Measurements from ENCODE around the gene NPAS3.

- no peak for TF ChIP-seq CTCF (IDR thresholded peaks at IDR 0.05)
- no peak for TF ChIP-seq POLR2A (IDR thresholded peaks at IDR 0.05)
- TF ChIP-seq EP300 (IDR thresholded peaks at IDR 0.05): no peak
Measured at GRCh38 chr14:33631441-33631840, 692.8 kb downstream of the NPAS3 start.

Data from tibial nerve (tissue), 4 donors.